ENCODE data around the gene ASCC3.

ASCC3 gene

DNA sequence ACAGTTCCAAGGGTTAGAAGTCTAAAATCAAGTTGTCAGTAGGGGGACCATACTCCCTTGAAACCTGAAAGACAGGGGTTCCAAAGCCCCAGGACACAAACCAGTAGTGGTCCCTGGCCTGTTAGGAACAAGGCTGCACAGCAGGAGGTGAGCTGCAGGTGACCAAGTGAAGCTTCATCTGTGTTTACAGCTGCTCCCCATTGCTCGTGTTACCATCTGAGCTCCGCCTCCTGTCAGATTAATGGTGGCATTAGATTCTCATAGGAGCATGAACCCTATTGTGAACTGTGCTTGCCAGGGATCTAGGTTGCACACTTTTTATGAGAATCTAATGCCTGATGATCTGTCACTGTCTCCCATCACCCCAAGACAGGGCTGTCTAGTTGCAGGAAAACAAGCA is 391.1 kb downstream of the ASCC3 start:
- H3K9ac ChIP-seq (ENCODE audit: low read depth, low read length): no peak overlapping the region
- no peaks in the 10 kb centered on the region for H3K27me3 ChIP-seq (ENCODE audit: control insufficient read depth, insufficient read depth, low read length)
- no peaks in the 10 kb centered on the region for H3K9me3 ChIP-seq (ENCODE audit: control insufficient read depth, insufficient read depth, low read length)
- H3K36me3 ChIP-seq (ENCODE audit: control insufficient read depth, insufficient read depth, low read length): no peaks in the 10 kb centered on the region
- H3K4me1 ChIP-seq (ENCODE audit: control insufficient read depth, insufficient read depth, low read length): peaks cover 6% of the 10 kb centered on the region; the same call in 1 of the 2 replicates
- no peak overlapping the region for H3K4me3 ChIP-seq (ENCODE audit: low read depth, low read length)
- no peak overlapping the region for H3K27ac ChIP-seq (ENCODE audit: low read depth, low read length)

- no peak overlapping the region for H3K4me3 ChIP-seq (ENCODE audit: low read depth, low read length)
- peaks cover 4% of the 10 kb centered on the region; the same call in 1 of the 2 replicates for H3K4me1 ChIP-seq (ENCODE audit: control insufficient read depth, insufficient read depth, low read length)
- no peaks in the 10 kb centered on the region for H3K9me3 ChIP-seq (ENCODE audit: control insufficient read depth, insufficient read depth, low read length)
- no peak overlapping the region for H3K9ac ChIP-seq (ENCODE audit: low read depth, low read length)
- no peaks in the 10 kb centered on the region for H3K27me3 ChIP-seq (ENCODE audit: control insufficient read depth, insufficient read depth, low read length)
- H3K27ac ChIP-seq (ENCODE audit: low read depth, low read length): no peak overlapping the region
- H3K36me3 ChIP-seq (ENCODE audit: control insufficient read depth, insufficient read depth, low read length): no peaks in the 10 kb centered on the region
Observed at GRCh38 chr6:100488244-100488643, 392.9 kb downstream of the ASCC3 start.

- H3K36me3 ChIP-seq (ENCODE audit: control insufficient read depth, insufficient read depth, low read length): no peaks in the 10 kb centered on the region
- H3K9me3 ChIP-seq (ENCODE audit: control insufficient read depth, insufficient read depth, low read length): no peaks in the 10 kb centered on the region
- no peak overlapping the region for H3K27ac ChIP-seq (ENCODE audit: low read depth, low read length)
- H3K9ac ChIP-seq (ENCODE audit: low read depth, low read length): no peak overlapping the region
- no peaks in the 10 kb centered on the region for H3K27me3 ChIP-seq (ENCODE audit: control insufficient read depth, insufficient read depth, low read length)
- H3K4me1 ChIP-seq (ENCODE audit: control insufficient read depth, insufficient read depth, low read length): no peaks in the 10 kb centered on the region
- H3K4me3 ChIP-seq (ENCODE audit: low read depth, low read length): no peak overlapping the region
Observed at GRCh38 chr6:100487638-100488037, 393.5 kb downstream of the ASCC3 start.

- Histone ChIP-seq H3K27me3 (ENCODE audit: control insufficient read depth, insufficient read depth, low read length) (no peaks in the 10 kb centered on the region), H3K27ac (ENCODE audit: low read depth, low read length) (no peak overlapping the region), H3K9me3 (ENCODE audit: control insufficient read depth, insufficient read depth, low read length) (no peaks in the 10 kb centered on the region), H3K4me3 (ENCODE audit: low read depth, low read length) (no peak overlapping the region), H3K36me3 (ENCODE audit: control insufficient read depth, insufficient read depth, low read length) (no peaks in the 10 kb centered on the region), H3K4me1 (ENCODE audit: control insufficient read depth, insufficient read depth, low read length) (no peaks in the 10 kb centered on the region), H3K9ac (ENCODE audit: low read depth, low read length) (no peak overlapping the region)
Observed at GRCh38 chr6:100485268-100485667, 395.9 kb downstream of the ASCC3 start.

GRCh38 chr6:100484474-100484873 is 396.7 kb downstream of the ASCC3 start:
- Histone ChIP-seq H3K4me1 (ENCODE audit: control insufficient read depth, insufficient read depth, low read length) (no peaks in the 10 kb centered on the region), H3K27me3 (ENCODE audit: control insufficient read depth, insufficient read depth, low read length) (no peaks in the 10 kb centered on the region), H3K9ac (ENCODE audit: low read depth, low read length) (no peak overlapping the region), H3K27ac (ENCODE audit: low read depth, low read length) (no peak overlapping the region), H3K4me3 (ENCODE audit: low read depth, low read length) (no peak overlapping the region), H3K9me3 (ENCODE audit: control insufficient read depth, insufficient read depth, low read length) (no peaks in the 10 kb centered on the region), H3K36me3 (ENCODE audit: control insufficient read depth, insufficient read depth, low read length) (no peaks in the 10 kb centered on the region)

DNA sequence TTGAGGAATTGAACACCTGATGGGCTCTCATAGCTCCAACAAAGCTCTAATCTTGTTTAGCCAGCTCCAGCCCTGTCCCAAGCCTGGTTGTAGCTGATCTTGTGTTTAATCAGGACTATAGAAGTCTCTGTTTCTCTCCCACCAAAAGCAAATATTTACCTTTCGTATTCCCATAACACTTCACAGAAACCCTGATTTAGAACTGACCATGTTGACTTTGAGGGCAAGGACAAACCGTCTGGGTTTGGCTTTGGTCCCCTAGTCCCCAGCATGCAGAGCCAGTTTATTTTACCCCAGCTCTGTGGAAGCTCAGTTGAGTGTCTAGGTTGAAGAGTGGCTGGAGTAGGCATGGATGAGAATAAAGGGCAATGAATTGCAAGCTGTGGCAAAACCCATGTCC is 398.4 kb downstream of the ASCC3 start:
- H3K27me3 ChIP-seq (ENCODE audit: control insufficient read depth, insufficient read depth, low read length): no peaks in the 10 kb centered on the region
- no peak overlapping the region for H3K9ac ChIP-seq (ENCODE audit: low read depth, low read length)
- H3K27ac ChIP-seq (ENCODE audit: low read depth, low read length): no peak overlapping the region
- no peaks in the 10 kb centered on the region for H3K36me3 ChIP-seq (ENCODE audit: control insufficient read depth, insufficient read depth, low read length)
- no peak overlapping the region for H3K4me3 ChIP-seq (ENCODE audit: low read depth, low read length)
- no peaks in the 10 kb centered on the region for H3K4me1 ChIP-seq (ENCODE audit: control insufficient read depth, insufficient read depth, low read length)
- H3K9me3 ChIP-seq (ENCODE audit: control insufficient read depth, insufficient read depth, low read length): no peaks in the 10 kb centered on the region

DNA sequence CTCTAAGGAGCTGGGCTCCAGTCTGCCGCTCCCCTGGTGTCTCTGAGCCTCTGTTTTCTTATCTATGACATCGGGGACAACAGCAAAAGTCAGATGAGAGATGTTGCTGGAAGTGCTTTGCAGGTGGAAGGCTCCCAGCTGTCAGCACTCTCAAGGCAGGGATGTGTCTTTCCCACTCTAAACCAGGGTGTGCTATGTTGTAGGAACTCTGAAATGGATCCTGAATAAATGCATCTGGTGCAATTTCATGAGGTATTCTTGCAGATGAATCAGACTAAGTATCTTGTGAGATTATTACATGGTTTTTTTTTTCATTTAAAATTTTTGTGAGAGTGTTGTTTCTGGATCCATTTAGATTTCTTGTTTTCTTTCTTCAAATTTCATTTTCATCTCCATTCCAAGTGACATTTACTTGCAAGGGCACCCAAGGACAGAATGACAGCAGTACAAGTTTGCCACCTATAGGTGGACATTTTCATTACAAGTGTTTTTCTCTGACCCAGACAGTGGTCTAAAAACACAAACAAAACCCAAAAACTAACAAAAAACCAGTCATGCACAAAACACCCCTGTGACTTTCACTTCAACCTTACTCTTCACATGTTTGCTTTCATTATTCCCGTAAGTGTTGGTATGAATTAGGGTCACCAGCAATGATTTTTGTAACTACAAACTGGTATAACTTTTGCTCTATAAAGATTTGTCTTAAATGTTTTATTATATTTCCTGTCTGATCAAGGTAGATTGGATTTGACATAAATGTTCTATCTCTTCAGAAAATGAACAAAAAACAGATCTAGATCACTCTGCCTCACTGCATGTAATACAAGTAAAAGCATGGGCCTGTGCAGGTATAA is 401.7 kb downstream of the ASCC3 start:
- no peaks in the 10 kb centered on the region for H3K9me3 ChIP-seq (ENCODE audit: control insufficient read depth, insufficient read depth, low read length)
- H3K4me3 ChIP-seq (ENCODE audit: low read depth, low read length): no peak overlapping the region
- H3K36me3 ChIP-seq (ENCODE audit: control insufficient read depth, insufficient read depth, low read length): no peaks in the 10 kb centered on the region
- H3K4me1 ChIP-seq (ENCODE audit: control insufficient read depth, insufficient read depth, low read length): no peaks in the 10 kb centered on the region
- H3K27me3 ChIP-seq (ENCODE audit: control insufficient read depth, insufficient read depth, low read length): 0 out of 2 replicates have a peak, but pooled peaks cover under 1% of the 10 kb centered on the region
- no peak overlapping the region for H3K27ac ChIP-seq (ENCODE audit: low read depth, low read length)
- no peak overlapping the region for H3K9ac ChIP-seq (ENCODE audit: low read depth, low read length)

GRCh38 chr6:100475554-100476320 is 405.4 kb downstream of the ASCC3 start:
- Histone ChIP-seq H3K27me3 (ENCODE audit: control insufficient read depth, insufficient read depth, low read length) (peaks cover 36% of the 10 kb centered on the region), H3K4me1 (ENCODE audit: control insufficient read depth, insufficient read depth, low read length) (no peaks in the 10 kb centered on the region), H3K36me3 (ENCODE audit: control insufficient read depth, insufficient read depth, low read length) (no peaks in the 10 kb centered on the region), H3K9ac (ENCODE audit: low read depth, low read length) (no peak overlapping the region), H3K9me3 (ENCODE audit: control insufficient read depth, insufficient read depth, low read length) (no peaks in the 10 kb centered on the region), H3K4me3 (ENCODE audit: low read depth, low read length) (no peak overlapping the region), H3K27ac (ENCODE audit: low read depth, low read length) (no peak overlapping the region)

DNA sequence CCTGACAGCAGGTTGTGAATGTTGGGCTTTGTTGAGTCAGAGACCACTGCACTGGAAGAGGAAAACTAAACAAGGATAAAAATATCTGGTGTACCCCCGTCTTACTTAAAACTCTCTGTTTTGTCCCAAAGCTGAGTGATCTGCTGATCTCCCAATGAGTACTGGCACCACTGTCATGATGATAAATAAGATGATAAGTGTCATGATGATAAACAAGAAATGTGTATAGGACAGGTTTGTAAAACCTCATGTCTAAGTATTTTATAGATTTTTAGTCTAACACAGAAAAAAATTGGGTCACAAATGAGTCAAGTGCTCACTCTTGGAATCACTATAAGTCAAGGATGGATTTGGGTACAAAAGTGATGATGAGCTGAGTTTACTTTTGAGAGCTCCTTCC is 407.9 kb downstream of the ASCC3 start:
- Histone ChIP-seq H3K9ac (ENCODE audit: low read depth, low read length) (no peak overlapping the region), H3K4me1 (ENCODE audit: control insufficient read depth, insufficient read depth, low read length) (peaks cover 10% of the 10 kb centered on the region; the same call in 1 of the 2 replicates), H3K4me3 (ENCODE audit: low read depth, low read length) (no peak overlapping the region), H3K36me3 (ENCODE audit: control insufficient read depth, insufficient read depth, low read length) (no peaks in the 10 kb centered on the region), H3K9me3 (ENCODE audit: control insufficient read depth, insufficient read depth, low read length) (no peaks in the 10 kb centered on the region), H3K27ac (ENCODE audit: low read depth, low read length) (no peak overlapping the region), H3K27me3 (ENCODE audit: control insufficient read depth, insufficient read depth, low read length) (peaks cover 62% of the 10 kb centered on the region)

DNA sequence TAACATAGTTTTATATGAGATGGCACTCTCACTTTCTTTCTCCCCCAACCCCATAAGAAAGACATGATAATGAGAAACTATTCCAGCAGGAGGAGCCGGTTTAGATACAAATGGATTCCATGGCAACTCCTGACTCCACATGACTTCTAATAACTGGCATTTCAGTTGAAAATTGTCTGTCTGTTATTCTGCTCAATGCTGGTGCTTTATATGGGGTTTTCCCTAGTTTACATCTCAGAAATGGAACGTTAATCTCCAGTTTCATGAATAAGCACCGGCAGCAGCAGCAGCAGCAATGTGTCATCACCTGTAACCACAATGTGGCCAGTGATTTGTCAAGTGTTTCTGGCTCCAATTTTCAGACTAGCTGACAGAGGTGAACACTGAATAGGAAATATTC is 408.5 kb downstream of the ASCC3 start:
- peaks cover 67% of the 10 kb centered on the region for H3K27me3 ChIP-seq (ENCODE audit: control insufficient read depth, insufficient read depth, low read length)
- peaks cover 10% of the 10 kb centered on the region; the same call in 1 of the 2 replicates for H3K4me1 ChIP-seq (ENCODE audit: control insufficient read depth, insufficient read depth, low read length)
- H3K4me3 ChIP-seq (ENCODE audit: low read depth, low read length): no peak overlapping the region
- no peak overlapping the region for H3K27ac ChIP-seq (ENCODE audit: low read depth, low read length)
- no peaks in the 10 kb centered on the region for H3K36me3 ChIP-seq (ENCODE audit: control insufficient read depth, insufficient read depth, low read length)
- no peak overlapping the region for H3K9ac ChIP-seq (ENCODE audit: low read depth, low read length)
- no peaks in the 10 kb centered on the region for H3K9me3 ChIP-seq (ENCODE audit: control insufficient read depth, insufficient read depth, low read length)

All from HUES48 (cell line).